Hindlimb muscle (tissue), 1 donor: ENCODE results near the gene LCN12. TPM values are rescaled to one million over a fixed set of nuclear protein-coding genes. Genes with fewer than 3 reads are reported as not detected.

ENCODE experiments used
- DNase-seq: peaks from one replicate; pipeline ENCODE4 v3.0.0-alpha.2; 2013
- polyA plus RNA-seq: library from polyadenylated mRNA; unstranded; fragments of 120-200 nt; gene quantifications from one replicate; pipeline ENCODE4 v1.2.1, GENCODE V29; 2013; ENCODE audit not compliant: insufficient read length

Gene LCN12
- polyA plus RNA-seq, 1 donor, result 0.67 TPM

DNA sequence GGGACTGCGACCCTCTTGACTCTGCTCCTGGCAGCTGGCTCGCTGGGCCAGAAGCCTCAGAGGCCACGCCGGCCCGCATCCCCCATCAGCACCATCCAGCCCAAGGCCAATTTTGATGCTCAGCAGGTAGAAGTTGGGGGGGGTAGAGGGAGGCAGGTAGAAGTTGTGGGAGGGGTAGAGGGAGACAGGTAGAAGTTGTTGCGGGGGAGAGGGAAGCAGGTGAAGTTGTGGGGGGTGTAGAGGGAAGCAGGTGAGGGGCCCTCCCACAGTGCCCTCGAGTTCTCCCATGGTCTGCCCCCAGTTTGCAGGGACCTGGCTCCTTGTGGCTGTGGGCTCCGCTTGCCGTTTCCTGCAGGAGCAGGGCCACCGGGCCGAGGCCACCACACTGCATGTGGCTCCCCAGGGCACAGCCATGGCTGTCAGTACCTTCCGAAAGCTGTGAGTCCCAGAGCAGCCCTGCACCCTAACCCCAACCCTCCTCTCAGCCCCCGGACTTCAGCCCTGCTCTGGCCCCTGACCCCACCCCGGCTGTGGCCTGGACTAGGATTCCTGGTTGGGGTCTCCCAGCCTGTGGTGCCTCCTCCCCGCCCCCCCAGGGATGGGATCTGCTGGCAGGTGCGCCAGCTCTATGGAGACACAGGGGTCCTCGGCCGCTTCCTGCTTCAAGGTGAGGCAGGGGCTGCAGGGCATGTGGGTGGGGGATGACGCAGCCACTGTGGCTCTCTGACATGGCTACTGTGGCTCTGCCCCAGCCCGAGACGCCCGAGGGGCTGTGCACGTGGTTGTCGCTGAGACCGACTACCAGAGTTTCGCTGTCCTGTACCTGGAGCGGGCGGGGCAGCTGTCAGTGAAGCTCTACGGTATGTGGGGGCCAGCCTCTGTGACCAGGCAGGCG is 6.5 kb upstream of the LCN12 start:
- no peak for DNase-seq

DNA sequence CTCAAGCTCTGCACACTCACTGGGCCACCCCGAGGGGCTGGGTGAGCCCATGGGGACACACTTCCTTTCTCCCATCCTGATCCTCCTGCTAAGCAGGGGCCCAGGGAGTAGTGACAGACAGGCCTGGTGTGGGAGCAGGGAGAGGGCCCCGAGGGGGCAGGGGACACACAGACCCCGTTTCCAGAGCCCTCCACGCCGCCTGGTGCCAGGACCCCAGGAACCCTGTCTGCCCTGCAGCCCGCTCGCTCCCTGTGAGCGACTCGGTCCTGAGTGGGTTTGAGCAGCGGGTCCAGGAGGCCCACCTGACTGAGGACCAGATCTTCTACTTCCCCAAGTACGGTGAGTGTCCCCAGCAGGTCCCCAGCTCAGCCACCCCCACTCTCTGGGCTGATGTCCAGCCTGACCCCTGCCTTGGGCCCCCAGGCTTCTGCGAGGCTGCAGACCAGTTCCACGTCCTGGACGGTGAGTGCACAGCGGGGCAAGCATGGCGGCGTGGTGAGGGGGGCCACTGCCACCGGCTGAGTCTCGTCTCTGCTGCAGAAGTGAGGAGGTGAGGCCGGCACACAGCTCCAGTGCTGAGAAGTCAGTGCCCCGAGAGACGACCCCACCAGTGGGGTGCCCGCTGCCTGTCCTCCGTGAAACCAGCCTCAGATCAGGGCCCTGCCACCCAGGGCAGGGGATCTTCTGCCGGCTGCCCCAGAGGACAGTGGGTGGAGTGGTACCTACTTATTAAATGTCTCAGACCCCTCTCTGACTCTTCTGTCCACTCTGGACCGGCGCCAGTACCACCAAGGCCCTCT is 5.6 kb upstream of the LCN12 start:
- DNase-seq, result no peak

DNA sequence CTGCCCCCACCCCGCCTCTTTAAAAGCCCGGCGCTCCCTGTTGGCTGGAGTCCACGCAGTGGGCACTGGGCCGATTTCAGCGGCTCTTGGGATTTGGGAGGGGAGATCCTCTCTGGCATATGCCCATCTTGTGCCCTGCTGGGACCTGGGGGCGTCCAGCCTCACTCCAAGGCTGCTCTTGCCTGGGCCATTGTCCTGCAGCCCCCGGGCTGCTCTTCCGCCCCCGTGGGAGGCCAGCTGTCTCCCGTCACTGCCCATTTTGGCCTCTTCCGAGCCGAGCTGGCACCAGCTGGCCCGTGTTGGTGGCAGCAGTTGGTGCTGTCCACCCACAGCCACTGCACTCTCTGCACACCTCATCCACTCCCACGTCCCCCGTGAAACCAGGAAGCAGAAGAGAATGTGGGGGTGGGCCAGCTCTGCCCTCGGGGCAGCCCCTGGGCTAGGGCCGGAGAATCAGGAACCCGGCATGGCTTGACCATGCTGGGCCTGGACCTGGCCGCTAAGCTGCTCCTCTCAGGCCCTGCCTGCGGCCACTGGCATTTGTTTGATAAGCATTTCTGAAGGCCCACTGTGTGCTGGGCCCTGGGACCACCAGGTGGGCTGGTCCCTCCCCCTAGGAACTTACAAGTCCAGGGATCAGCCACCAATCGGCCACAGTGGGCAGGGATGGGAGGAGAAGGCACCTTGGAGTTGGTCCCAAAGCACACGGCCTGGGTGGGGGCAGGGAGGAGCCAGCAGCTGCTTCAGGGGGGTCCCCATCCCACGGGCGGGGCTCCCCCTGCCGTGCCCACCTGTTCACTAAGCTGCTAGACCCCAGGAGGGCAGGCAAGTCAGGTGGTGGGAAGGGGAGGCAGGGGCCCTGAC is 4.8 kb upstream of the LCN12 start:
- no peak for DNase-seq

DNA sequence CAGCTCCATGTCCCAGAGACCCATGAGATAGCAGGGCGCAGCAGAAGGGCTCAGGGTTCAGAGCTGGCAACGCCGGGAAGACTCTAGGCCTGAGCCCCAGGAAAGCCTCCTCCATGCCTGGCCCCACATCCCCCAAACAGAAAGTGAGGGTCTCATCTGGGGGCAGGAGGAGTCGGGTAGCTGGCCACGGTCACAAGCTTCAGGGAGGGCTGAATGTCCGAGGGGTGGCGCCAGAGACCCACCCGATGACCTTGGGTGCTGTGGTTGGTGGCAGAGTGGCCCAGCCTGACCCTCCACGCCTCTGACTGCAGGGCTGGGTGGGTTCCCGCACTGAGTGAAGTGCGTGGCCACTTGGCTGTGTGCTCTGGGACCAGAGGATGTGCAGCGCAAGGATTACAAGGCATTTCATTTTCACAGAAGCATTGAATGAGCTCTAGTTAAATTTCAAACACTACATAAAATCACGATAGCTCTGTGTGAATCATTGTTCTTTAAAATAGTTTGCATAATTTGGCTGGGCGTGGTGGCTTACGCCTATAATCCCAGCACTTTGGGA is 4.0 kb upstream of the LCN12 start:
- DNase-seq, result no peak

DNA sequence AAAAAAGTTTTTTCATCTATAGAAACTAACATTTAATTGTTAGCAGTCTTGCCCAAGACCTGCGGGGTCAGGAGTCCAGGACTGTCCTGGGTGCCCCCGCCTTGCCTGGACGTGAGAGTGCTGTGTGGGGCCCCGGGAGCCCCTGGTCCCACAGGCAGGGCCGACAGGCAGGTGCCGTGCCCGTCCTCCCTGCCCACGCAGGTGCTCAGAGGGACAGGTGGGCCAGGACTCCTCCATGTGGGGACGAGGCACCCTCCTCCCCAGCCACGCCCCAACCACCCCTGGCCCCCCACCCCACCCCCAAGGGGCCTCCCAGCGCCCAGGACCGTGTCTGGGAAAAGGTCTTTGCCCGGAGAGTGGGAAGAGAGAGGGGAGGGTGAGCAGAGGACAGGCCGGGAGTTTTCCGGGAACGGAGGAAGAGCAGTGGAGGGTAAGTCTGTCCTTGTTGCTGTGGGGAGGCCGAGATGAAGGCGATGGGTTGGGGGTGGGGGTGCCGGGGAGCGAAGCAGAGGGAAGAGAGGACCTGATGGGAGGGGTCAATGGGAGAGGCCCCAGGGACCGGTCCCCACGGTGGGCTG is 2.7 kb upstream of the LCN12 start:
- DNase-seq, result no peak

DNA sequence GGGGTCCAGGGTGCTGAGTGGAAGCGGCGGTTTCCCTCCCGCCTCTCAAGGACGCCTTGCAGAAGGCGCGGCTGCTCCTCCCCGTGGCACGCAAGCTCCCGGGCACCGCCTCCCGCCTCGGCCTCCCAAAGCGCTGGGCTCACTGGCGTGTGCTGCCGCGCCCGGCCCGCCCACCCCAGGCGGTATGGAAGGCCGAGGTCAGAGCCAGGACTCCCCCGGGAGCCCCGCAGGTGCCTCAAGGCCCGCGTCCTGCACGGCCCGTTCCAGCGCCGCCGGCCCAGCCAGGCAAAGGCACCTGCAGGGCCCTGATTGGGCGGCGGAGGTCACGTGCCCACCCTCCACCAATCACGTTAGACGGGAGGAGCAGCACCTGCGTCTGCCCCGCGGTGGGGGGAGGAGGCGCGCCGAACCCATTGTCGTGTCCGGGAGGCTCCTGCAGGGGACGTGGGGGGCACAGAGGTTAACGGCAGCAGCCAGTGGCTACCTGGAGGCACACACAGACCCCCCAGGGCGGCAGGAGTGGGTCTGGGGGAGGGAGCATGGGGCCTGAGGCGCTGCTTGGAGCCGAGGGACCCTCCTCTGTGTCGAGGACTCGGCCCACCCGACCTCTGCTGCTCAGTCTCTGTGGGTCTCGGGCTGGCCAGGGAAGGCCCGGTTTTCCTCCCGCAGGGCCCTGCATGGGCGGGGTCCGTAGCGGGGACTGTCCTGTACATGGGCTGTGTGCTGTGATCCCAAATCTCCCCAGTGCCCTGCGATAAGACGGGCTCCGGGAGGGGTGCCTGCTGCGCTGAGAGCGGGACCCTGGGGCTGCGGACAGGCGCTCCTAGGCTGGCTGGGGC is 2.0 kb upstream of the LCN12 start:
- DNase-seq, result peak; percentile 78

DNA sequence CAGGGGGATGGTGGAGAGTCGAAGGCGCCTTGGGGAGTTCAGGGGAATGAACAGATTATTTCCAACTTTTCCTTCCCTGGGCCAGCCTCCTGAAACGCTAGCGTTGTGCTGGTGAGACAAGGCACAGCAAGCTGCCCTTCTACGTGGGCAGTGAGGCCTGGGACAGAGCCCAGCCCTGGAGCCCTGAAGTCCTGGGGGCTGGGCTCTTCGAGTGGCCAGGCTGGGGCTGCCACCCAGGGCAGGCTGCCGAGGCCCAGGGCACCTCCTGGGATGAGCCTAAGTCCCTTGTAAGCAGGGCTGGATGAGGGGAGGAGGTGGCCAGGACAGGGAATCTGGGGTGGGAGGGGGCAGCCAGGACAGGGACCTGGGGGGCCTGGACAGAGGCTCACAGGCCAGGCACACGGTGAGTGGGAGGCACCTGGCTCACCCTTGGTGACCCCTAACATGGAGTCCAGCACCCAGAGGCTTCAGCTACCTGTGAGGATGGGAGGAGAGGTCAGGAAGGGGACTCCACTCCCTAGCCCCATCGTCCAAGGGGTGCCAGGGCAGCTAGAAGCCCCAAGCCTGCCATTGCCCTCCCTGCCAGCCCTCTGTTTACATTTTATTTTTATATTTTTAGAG is 1.3 kb upstream of the LCN12 start:
- DNase-seq, result no peak

DNA sequence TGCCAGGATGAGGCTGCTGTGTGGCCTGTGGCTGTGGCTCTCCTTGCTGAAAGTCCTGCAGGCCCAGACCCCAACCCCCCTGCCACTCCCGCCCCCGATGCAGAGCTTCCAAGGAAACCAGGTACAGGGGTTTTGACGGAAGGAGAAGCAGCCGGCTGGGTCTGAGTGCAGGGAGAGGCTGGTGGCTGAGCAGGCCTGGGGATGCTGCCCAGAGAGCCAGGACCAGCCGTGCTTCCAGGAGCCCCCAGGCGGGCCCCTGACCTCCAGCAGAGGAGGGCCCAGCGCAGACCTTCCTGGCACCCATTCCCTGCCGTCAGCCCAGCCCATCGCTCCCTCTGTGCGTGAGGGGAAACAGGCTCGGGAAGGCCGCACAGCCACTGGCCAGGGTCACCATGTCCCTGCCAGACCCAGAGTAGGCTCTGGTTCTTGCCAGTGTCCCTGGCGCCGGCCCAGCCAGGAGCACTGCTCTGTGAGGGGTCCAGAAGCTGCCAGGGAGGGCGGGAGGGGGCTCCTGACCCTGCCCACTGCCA is 313 bp downstream of the LCN12 start:
- no peak for DNase-seq

DNA sequence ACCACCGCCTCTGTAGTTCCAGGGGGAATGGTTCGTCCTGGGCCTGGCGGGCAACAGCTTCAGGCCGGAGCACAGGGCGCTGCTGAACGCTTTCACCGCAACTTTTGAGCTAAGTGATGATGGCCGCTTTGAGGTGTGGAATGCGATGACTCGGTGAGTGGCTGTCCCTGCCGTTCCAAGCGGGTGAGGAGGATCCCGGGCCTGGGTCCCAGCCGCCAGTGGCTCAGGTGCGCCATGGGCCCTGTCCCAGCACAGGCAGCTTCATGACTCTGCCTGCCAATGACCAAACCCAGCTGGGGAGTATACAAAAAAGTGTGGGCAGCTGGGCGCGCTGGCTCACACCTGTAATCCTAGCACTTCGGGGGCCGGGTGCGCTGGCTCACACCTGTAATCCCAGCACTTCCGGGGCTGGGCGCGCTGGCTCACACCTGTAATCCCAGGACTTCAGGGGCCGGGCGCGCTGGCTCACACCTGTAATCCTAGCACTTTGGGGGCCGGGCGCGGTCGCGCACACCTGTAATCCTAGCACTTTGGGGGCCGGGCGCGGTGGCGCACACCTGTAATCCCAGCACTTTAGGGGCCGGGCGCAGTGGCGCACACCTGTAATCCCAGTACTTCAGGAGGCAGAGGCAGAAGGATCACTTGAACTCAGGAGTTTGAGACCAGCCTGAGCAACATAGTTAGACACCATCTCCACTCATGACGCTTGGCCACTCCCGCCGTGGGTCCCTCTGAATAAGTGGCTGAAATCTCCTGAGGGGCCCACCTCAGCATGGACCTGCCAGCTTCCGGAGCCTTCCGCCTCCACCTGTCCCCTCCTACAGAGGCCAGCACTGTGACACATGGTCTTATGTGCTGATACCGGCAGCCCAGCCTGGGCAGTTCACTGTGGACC is 1.1 kb downstream of the LCN12 start:
- DNase-seq, result no peak

DNA sequence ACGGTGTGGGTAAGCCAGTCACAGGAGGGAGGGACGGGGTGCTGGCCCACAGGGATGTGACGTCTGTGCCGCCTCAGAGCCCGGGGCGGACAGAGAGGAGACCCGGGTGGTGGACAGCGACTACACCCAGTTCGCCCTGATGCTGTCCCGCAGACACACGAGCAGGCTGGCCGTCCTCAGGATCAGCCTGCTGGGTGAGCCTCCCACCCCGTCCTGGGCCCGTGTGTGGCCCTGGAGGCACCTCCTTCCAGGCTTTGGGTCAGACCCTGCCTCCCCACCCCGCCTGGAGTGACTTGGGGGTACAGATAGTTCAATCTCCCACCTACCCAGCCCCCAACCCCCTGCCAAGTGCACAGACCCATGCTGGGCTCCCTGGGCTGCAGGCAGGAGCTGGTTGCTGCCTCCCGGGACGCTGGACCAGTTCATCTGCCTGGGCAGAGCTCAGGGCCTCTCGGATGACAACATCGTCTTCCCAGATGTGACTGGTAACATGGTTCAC is 1.7 kb downstream of the LCN12 start:
- DNase-seq, result no peak

DNA sequence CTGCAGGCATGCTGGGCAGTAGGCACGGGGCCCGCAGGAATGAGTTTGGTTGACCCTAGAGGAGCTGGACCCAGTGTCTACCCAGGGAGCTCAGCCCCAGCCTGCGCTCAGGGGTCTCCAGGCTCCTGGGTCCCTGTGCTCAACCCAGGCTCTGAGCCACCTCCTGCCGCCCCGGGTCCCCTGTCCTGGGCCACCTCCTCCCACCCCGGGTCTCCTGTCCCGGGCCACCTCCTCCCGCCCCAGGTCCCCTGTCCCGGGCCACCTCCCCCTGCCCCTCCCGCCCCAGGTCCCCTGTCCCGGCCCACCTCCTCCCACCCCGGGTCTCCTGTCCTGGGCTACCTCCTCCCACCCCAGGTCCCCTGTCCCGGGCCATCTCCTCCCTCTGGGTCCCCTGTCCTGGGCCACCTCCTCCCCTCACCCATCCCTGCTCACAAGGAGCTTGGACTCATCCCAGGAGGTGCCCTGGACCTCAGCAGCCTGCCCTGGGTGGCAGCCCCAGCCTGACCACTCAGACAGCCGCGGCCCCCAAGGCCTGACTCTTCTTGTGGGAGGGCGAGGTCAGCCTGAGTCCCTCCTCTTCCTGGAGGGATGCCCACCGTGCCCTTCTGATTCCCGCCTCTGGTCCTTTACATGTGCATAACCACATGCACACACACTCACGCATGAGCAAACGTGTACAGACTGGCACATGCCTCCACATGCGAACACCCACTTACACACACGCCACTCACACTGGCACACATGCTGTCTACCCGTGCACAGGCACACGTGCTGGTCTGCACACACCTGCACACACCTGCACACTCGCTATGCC is 2.4 kb downstream of the LCN12 start:
- DNase-seq, result no peak

DNA sequence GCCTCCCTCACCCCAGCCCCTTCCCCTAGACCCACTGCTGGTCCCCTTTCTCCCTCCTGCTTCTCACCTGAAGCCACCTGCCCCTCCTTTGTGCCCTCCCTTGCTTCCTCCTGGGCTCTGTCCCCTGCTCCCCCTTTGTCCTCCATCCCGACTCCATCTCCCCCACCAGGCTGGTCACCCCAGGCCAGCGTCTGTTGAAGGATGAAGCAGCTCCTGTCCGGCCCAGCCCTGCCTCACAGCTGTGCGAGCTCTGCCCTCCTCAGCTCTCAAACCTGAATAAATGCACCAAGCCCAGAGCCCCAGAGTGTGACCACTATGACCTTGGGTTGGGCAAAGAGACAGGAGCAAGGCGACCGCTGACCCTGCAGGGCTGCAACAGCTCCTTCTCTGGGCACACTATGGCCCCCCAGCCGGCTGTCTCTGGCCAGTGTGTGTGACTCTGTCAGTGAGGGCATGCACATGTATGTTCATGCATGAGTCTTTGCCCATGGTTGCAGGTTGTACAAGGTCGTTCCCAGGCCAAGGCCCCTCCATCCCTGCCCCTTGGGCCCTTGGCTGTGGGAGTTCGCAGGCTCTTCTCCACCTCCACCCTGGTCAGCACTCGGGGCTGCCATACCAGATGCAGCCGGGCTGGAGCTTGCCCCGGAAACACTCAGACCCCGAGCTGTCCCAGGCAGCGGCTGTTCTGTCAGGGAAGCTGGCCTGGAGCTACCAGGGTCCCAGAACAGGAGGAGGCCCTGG is 3.3 kb downstream of the LCN12 start:
- no peak for DNase-seq

DNA sequence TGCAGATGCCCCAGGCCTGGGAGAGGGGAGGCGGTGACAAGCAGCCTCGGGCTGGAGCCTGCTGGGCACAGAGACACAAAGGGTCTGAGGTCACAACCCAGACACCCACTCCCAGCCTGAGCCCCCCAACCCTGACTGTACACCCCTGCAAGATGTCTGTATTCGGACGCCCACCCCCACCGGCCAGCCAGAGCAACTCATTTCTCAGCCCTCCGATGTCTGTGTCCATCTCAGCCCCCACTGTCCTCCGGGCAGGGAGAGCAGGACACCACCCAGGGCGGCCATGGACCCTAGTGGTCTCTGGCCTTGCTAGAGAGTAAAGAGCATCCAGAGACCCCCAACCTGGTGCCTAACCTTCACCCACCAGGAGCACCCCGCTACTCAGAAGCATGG is 3.9 kb downstream of the LCN12 start:
- no peak for DNase-seq

DNA sequence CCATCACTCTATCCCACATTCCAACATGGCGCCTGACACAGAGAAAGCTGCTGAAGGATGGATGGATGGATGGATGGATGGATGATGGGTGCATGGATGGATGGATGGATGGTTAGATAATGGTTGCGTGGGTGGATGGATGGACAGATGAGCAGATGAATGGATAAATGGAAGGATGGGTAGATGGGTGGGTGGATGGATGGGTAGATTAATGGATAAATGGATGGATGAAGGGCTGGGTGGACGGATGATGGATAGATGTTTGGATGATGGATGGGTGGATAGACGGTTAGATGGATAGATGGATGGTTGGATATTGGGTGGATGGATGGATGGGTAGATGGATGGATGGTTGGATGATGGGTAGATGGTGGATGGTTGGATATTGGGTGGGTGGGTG is 4.5 kb downstream of the LCN12 start:
- DNase-seq, result no peak

DNA sequence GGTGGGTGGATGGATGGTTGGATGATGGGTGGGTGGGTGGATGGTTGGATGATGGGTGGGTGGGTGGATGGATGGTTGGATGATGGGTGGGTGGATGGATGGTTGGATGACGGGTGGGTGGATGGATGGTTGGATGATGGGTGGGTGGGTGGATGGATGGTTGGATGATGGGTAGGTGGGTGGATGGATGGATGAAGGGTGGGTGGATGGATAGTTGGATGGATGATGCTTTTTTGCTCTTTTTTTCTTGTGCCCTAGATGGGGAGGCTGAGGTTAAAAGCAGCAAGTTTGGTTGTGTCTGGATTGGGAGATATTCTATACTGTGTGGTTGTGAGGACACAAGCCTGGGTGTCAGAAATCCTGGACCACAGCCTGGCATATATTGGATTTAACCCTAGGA is 5.4 kb downstream of the LCN12 start:
- DNase-seq, result no peak

DNA sequence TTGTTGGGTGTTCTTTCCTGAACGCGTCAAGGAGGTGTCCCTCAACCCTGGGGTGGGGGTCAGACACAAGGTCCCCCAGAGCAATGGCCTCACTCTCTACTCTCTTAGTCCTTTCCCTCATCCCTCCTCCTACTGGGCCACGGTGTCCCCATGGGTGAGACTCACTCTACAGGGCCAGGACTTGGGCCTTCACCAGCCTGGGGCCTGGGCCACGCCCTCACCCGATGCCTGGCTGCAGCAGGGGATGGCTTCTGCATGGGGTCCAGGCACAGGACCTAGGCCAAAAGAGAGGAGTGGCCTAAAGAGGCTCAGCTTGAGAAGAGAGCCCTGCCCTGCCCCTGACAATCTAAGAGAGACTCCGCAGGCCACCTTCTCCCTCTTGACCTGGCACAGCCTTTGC is 5.8 kb downstream of the LCN12 start:
- DNase-seq, result no peak

DNA sequence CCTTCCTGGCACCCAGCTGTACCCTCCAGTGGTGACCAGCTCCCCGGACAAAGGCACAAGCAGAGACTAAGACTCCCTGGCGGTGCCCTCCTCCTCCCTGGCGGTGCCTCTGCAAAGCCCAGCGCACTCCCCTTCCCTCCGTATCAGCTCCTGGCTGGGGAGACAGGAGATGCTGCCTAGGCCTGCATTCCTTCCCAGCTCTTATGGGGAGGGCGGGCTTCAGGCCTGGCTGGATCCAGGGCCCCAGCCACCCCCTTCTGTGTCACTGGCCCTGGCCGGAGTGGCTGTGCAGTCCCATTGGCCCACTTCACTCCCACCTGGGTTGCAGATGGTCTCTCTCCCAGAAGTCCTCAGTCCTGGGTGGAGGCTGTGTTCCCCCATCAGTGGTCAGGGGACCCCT is 6.4 kb downstream of the LCN12 start:
- DNase-seq, result no peak
